Adrenal gland (tissue), 5 donors: Measurements from ENCODE around the gene RUNX1.

Experiments used
- CTCF ChIP-seq, 6 experiments: fragments of 450-650 bp in 4 of 6; fragments of 200-600 bp in 2 of 6; sonication (generic) in 1 of 6; IDR thresholded peaks; 1 replicate in 5 of 6; 2 replicates in 1 of 6; pipeline versions ENCODE4 v1.5.1 to v1.8.0; 2016 to 2021; ENCODE audit warnings: antibody characterized with exemption in 6 of 6, mild to moderate bottlenecking in 2 of 6, moderate library complexity in 1 of 6
- POLR2A ChIP-seq, 2 donors: fragments of 450-650 bp; IDR thresholded peaks; one replicate each; pipeline ENCODE4 v1.6.1; 2017; ENCODE audit warnings: antibody characterized with exemption in 2 of 2, mild to moderate bottlenecking in 2 of 2, moderate library complexity in 1 of 2
- donor health status: DM: no; HTN: no; CAD: no.

- TF ChIP-seq POLR2A (IDR thresholded peaks at IDR 0.05), result no peak
- no peak for TF ChIP-seq CTCF (IDR thresholded peaks at IDR 0.05)
These were observed 229.6 kb downstream of the RUNX1 start for GRCh38 chr21:34819357-34819999.
